Measurements from ENCODE around the gene MUSK. TPM values are rescaled to one million over a fixed set of nuclear protein-coding genes. Genes with fewer than 3 reads are reported as not detected.

Gene MUSK
- total and polyA plus RNA-seq, 2 of the 8 experiments (the other 6 are each of a cell fraction or from before 2014, with no cell fraction given), result not detected

DNA sequence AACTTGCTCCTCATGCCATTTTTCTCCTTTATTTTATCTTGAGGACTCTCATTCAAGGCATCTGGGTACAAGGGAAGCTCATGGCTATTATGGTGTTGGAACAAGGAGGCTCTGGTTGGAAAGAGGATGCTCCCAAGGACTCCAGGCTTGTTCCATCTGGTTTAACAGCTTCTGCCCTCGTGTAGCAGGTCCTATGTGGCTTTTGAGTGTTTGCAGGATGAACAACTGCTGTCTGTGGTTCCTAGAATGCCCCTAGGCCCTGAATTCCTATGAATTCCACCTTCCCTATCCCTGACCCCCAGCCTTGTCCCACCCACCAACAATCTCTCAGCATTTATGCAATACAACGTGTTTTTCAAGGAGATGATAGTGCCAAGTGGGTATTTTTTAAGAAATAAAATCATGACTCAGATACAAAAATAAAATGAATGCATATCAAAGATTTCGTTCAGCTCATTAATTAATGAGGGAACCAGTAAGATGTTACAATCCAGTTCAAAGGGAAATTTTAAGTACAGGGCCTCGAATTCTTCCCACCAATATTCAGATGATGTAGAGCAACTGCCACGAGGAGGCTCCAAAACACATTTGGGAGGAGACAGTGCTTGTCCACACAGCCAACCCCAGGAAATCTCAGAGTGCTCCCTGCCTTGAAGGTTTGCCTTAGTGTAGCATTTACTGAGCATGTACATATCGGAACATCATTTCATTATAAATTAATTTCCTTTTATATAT lies 182.0 kb downstream of the MUSK start:
- Histone ChIP-seq H3K4me3 (ENCODE audit: extremely low read depth in 1 of 4, insufficient read depth in 2 of 4, low read depth in 3 of 4, low read length in 4 of 4) (no peak overlapping the region), H2AK5ac (ENCODE audit: low read depth, low read length) (no peak overlapping the region), H2AFZ (ENCODE audit: low read length) (no peak overlapping the region), H3K4me1 (replicated peaks in 1 of 4; ENCODE audit: control insufficient read depth in 3 of 4, insufficient read depth in 4 of 4, low read length in 3 of 4) (no peaks in the 10 kb centered on the region), H3K56ac (replicated peaks; ENCODE audit: insufficient read length, low read depth, low read length) (no peak overlapping the region), H2BK12ac (ENCODE audit: low read depth, low read length) (no peak overlapping the region), H3K14ac (ENCODE audit: insufficient read length) (no peak overlapping the region), H2BK15ac (ENCODE audit: low read length) (no peak overlapping the region), H2BK120ac (replicated peaks; ENCODE audit: low read depth, low read length) (no peak overlapping the region), H4K20me1 (replicated peaks in 1 of 2; ENCODE audit: control insufficient read depth in 1 of 2, insufficient read depth in 2 of 2, low read length in 2 of 2) (no peaks in the 10 kb centered on the region), H3K18ac (ENCODE audit: extremely low read depth, low read length) (no peak overlapping the region), H3K79me2 (ENCODE audit: control insufficient read depth in 1 of 2, insufficient read depth in 2 of 2, low read length in 2 of 2) (no peaks in the 10 kb centered on the region), H3K23ac (ENCODE audit: insufficient read length) (no peak overlapping the region), H3K23me2 (ENCODE audit: low read depth, low read length) (no peaks in the 10 kb centered on the region), H3K9ac (replicated peaks in 1 of 4; ENCODE audit: extremely low read depth in 1 of 4, low read depth in 3 of 4, low read length in 3 of 4) (no peak overlapping the region), H3K9me3 (ENCODE audit: insufficient read depth in 2 of 2, low read depth in 1 of 2, low read length in 1 of 2) (peaks cover 0 to 5% of the 10 kb centered on the region in 2 experiments; a peak in 1 of 4 replicates), H3K36me3 (ENCODE audit: control insufficient read depth in 2 of 4, insufficient read depth in 4 of 4, low read length in 3 of 4) (no peaks in the 10 kb centered on the region), H4K5ac (ENCODE audit: insufficient read length, low read depth, low read length) (no peak overlapping the region), H4K8ac (ENCODE audit: extremely low read depth, insufficient read depth, low read length) (no peak overlapping the region), H2BK5ac (ENCODE audit: low read depth, low read length) (no peak overlapping the region), H3K4me2 (ENCODE audit: insufficient read depth in 1 of 2, low read depth in 2 of 2, low read length in 2 of 2) (no peak overlapping the region), H3K27ac (ENCODE audit: low read depth, low read length) (no peak overlapping the region), H4K91ac (replicated peaks; ENCODE audit: insufficient read length, low read length) (no peak overlapping the region), H3K79me1 (ENCODE audit: low read depth, low read length) (no peaks in the 10 kb centered on the region), H2BK20ac (ENCODE audit: low read length) (no peak overlapping the region), H3K27me3 (replicated peaks in 1 of 4; ENCODE audit: control insufficient read depth in 3 of 4, extremely low read depth in 1 of 4, insufficient read depth in 3 of 4, low read length in 3 of 4) (no peaks in the 10 kb centered on the region), H3K4ac (replicated peaks; ENCODE audit: insufficient read length, low read depth, low read length) (no peak overlapping the region)
- POLR2A ChIA-PET (ENCODE audit: partially characterized antibody), result no interaction called here
- FAIRE-seq (no peak), DNase-seq (ENCODE audit: low read depth in 1 of 2, low spot score in 2 of 2) (no peak)
- WGBS, 2 experiments (ENCODE audit: extremely low coverage in 1 of 2, insufficient coverage in 1 of 2, insufficient read length in 1 of 2, insufficient replicate concordance in 2 of 2, low coverage in 1 of 2, low lambda C conversion rate in 2 of 2, missing lambda C conversion rate in 1 of 2), result 92% methylated on average over 6 of the region's 6 CpGs; no CpG with 5 or more reads in 1 of the 2 experiments
- CTCF ChIA-PET (ENCODE audit: partially characterized antibody), result interaction anchor here (1.3 kb wide), 1 partner anchor 55 kb away, joined by 3 read pairs; no protein-coding TSS in a partner anchor
- TF ChIP-seq HDAC6 (IDR thresholded peaks at IDR 0.05; ENCODE audit: low read depth, low read length), result no peak
- no peak for TF ChIP-seq BRCA1 (IDR thresholded peaks at IDR 0.05; ENCODE audit: low read depth, low read length)
- no peak; a peak in 1 of 4 replicates for TF ChIP-seq RAD21 (IDR thresholded peaks at IDR 0.05 in 1 of 2, conservative IDR thresholded peaks at IDR 0.05 in 1 of 2; ENCODE audit: low read depth in 2 of 2, low read length in 2 of 2)
- no peak for TF ChIP-seq BCL11A (IDR thresholded peaks at IDR 0.05; ENCODE audit: low read depth in 2 of 2, low read length in 2 of 2)
- TF ChIP-seq TCF12 (IDR thresholded peaks at IDR 0.05; ENCODE audit: low read depth, low read length), result no peak
- TF ChIP-seq, protein P1, sequence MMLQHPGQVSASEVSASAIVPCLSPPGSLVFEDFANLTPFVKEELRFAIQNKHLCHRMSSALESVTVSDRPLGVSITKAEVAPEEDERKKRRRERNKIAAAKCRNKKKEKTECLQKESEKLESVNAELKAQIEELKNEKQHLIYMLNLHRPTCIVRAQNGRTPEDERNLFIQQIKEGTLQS (IDR thresholded peaks at IDR 0.05; ENCODE audit: insufficient read depth, low read depth, low read length), result no peak
- no peak for TF ChIP-seq SUZ12 (IDR thresholded peaks at IDR 0.05; ENCODE audit: low read length)
- TF ChIP-seq JUND (IDR thresholded peaks at IDR 0.05; ENCODE audit: low read length), result no peak
- TF ChIP-seq JUN (IDR thresholded peaks at IDR 0.05; ENCODE audit: low read depth, low read length), result no peak
- TF ChIP-seq TAF1 (IDR thresholded peaks at IDR 0.05; ENCODE audit: low read depth, low read length), result no peak
- no peak for TF ChIP-seq CBX8 (IDR thresholded peaks at IDR 0.05; ENCODE audit: borderline replicate concordance, low read depth, low read length)
- no peak for TF ChIP-seq RNF2 (IDR thresholded peaks at IDR 0.05; ENCODE audit: borderline replicate concordance, low read depth, low read length, missing control alignments, poor library complexity, severe bottlenecking)
